ENCODE results near the gene BCAP31.
"Not testable (repeated sequence)": the region's sequence is repeated elsewhere in the genome, so short reads cannot be mapped to it uniquely, and the experiment has no call there.

Gene BCAP31

DNA sequence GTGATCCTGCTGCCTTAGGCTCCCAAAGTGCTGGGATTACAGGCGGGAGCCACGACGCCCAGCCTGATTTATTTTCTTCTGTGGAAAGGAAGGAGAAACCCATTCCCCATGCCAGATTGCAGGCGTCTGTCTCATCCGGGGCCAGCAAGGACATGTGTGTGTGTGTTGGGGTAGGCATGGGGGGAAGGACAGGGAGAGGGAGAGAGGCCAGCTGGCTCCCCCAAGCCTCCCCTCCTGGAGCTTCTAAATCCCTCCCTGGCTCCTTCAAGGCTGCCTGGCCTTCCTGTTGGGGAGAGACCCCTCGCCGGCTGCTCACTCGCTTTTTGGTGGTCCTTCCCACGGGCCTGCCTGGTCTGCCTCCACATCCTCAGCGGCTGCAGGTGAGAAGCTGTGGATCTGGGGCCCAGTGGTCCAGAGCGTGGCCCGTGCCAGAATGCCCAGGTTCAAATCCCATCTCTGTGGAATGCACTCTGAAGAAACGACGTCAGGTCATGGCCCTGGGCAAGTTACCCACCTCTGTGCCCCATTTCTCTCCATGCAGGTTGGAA is 38.5 kb upstream of the BCAP31 start:
- no peak for DNase-seq

DNA sequence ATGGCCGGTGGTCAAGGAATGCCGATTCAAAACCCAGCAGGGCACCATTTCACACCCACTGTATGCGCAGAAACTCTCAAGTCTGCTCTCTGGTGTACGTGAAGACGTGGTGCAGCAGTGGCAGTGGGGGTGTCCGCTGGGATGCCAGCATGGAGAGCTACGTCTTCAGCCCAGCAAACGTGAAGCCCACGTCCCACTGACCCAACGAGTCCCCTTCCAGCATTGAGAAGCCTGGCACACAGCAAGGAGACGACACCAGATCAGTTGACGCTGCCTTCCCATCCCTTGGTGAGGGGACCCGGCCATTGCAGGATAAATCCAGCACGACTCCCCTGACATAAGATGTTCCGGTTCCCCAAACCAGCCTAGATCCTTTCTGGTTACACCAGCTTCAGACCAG is 37.7 kb upstream of the BCAP31 start:
- DNase-seq, result no peak

DNA sequence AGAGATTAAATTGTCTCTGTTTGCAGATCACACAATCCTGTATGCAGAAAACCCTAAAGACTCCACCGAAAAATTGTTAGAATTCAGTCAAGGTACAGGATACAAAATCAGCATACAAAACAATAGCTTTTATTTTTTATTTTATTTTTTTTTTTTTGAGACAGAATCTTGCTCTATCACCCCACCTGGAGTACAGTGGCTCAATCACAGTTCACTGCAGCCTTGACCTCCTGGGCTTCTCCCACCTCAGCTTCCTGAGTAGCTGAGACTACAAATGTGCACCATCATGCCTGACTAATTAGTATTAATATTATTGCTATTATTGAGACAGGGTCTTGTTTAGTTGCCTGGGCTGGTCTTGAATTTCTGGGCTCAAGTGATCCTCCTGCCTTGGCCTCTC is 30.9 kb upstream of the BCAP31 start:
- no peak for DNase-seq

DNA sequence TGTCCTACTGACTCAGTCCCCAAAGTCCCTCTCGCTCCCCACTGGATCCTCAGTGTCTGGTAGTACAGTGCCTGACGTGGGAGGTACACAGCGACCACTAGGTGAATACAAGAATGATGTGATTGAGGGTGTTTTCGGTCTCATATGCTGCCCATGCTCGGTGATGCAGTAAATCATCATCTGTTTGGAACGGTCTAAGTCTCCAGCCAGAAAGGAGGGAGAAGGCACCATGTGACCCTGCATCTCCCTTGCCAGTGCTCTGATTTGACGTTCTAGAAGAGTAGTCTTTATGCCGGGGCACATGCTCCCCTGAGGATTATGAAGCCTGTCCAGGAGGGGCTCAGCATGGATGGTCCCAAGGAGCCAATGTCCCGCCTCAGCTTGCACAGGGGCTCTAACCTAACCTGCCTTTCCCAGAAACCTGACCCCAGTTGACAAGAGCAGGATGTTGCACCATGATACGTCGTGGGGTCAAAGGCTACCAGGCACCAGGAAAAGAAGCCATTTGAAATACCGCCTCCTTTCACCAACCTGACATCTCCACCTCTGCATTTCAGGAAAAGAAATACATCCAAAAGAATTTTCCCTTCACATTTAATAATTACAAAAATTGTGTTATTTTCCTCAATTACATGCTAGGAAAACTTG is 26.1 kb upstream of the BCAP31 start:
- no peak for DNase-seq

DNA sequence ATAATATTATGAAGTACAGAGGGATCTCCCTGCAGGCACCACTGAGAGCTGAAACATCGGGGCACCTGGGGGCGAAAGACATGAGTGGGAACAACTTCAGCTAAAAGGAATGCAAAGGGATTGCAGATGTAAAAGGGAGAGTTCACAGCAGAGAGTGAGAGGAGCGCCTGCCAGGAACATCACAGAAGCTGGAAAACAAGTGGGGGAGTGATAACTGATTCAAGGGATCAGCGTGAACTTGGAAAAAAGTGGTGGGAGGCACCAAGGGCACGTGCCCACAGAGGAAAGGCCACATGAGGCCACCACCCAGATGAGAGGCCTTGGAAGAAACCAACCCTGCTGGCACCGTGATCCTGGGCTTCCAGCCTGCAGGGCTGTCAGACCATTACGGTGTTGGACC is 24.8 kb upstream of the BCAP31 start:
- not testable (repeated sequence) for DNase-seq

DNA sequence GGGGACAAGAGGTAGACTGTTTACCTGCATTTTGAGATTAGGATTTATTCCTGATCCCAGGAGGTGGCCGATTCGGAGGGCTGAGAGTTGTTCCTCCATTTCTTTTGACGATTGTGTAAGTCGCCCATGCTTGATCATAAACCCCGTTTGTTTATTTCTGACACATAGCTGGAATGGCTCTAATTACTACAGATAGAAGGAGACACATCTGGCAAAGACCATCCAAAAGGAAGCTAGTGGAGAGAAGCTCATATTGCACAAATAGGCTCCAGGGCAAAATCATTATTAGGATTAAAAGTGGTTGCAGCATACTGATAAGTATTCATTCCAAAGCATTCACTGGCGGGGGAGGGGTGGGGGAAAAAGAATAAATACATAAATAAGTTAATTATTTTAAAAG is 22.8 kb upstream of the BCAP31 start:
- DNase-seq, result not testable (repeated sequence)

DNA sequence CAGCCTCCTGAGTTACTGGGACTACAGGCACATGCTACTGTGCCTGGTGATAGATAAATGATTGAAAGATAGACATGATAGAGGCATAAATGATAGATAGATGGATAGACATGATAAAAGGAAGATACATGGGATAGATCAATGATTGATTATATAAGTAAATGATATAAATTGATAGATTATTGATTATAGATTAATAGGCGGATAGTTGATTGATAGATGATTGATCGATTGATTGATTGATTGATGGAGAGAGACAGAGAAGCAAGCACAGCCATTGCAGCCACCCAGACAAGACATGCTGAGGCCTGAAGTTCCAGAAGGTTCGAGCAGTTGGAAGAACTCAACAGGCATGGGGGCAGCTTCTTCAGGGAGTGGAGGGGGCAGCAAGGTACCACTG is 22.2 kb upstream of the BCAP31 start:
- DNase-seq, result no peak

DNA sequence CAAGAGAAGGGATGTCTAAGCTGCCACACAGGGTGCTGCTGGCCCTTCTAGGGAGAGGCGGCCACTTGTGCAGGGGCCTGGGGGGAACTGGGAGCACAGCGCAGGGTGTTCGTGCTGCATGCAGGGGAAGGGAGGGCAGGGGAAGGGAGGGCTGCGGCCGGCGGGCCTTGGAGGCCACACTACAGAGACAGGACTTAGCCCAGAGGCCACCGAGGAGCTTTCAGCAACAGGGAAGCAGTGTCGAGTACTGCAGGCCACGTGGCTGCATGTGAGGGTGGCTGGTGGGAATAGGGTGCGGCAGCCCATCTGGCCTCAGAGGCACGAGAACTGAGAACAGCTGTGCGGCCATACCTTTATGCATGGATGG is 20.9 kb upstream of the BCAP31 start:
- not testable (repeated sequence) for DNase-seq

DNA sequence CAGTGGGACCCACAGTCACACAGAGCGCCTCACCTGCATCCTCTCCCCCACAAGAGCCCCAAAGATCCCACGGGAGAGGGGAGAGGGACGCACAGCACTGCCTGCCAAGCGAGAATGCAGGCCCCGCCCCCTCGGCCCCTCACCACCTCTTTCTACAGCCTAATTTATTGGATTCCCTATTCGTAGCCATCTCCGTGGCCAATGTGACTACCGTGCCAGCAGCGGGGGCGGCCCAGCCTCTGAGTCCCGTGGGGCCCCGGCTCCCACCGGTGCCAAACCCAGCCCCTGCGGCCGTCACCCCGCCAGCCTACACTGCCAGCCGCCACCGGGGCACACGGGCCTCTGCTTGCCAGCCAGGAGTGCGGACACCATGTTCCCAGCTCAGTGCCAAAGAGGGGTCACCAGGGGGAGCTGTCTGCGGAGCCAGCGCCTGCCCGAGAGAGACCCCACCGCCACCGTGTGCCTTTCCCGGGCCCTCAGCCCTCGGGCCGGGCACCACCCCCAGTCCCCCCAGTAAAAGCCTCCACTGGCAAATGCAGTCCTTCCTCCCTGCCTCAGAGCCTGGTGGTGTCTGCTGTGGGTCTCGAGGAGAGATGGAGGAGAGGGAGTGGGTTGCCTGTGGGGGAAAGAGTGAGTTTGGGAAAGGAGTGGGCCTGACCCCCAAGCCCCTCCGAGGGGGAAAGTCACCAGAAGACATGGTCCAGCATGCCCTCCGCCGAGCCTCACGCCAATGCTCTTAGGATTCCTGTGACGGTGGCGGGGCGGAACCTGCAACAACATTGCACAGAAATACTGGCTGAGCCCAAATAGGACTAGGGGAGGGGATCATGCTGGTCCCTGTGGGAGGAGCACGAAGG is 20.3 kb upstream of the BCAP31 start:
- no peak for DNase-seq

DNA sequence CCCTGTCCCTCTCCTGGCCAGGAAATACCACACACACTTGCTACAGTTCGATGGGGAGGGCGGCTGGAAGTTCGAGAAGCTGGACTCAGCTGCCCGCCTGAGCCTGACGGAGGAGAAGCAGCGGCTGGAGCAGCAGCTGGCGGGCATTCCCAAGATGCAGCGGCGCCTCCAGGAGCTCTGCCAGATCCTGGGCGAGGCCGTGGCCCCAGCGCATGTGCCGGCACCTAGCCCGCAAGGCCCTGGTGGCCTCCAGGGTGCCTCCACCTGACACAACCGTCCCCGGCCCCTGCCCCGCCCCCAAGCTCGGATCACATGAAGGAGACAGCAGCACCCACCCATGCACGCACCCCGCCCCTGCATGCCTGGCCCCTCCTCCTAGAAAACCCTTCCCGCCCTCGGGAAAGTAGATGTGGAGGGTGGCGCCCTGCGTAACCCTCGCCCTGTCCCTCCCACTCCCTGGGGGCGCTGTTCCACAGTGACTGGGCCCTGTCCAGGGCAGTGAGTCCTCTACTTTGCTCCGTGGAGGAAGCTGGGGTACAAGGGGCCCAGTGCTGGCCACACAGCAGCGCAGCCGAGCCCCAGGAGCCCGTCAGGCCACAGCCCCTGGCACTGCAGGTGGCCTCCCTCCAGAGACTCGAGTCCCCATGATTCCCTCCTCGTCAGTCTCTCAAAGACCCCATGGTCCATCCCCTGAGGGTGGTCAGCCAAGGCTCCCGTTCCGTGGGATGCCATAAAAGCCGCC is 19.5 kb upstream of the BCAP31 start:
- DNase-seq, result not testable (repeated sequence)

DNA sequence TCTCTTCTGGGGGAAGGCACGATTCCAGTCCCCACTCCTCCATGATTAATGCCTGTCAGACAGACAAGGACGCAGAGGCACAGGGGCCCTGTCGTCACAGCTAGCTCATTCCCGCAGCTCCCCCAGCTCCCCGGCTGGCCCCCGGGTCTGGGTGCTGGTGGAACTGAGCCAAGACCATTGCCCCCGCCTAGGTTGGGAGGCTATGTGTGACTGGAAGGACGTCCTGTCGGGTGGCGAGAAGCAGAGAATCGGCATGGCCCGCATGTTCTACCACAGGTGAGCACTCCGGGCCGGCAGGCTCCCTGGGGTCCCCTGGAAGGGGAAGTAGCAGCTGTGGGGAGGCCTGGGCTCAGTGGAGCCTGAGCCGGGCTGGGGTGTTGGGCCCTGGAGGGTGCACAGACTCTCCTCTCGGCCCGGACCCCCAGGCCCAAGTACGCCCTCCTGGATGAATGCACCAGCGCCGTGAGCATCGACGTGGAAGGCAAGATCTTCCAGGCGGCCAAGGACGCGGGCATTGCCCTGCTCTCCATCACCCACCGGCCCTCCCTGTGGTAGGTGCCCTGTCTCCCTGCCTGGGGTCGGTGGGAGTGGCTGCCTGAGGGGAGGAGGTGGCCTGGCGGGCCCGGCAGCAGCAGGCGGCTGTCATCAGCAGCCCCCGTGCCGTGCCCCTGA is 18.7 kb upstream of the BCAP31 start:
- not testable (repeated sequence) for DNase-seq

DNA sequence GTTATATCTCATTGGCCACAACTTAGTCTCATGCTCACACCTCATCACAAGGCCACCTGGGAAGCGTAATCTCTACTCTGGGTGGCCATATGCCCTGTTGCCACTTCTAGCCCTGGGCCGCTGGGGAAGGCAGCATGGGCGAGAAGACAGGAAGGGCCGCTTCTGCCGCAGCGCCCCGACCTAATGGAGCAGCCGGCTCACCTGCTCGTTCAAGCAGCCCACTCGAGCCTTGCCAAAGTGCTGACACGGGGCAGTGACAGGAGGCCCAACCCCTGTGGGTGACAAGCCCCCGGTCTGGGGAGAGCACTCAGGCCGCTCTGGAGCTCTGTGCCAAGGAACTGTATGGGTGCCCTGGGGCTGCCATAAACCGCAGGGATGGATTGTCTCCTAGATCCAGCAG is 17.9 kb upstream of the BCAP31 start:
- not testable (repeated sequence) for DNase-seq

DNA sequence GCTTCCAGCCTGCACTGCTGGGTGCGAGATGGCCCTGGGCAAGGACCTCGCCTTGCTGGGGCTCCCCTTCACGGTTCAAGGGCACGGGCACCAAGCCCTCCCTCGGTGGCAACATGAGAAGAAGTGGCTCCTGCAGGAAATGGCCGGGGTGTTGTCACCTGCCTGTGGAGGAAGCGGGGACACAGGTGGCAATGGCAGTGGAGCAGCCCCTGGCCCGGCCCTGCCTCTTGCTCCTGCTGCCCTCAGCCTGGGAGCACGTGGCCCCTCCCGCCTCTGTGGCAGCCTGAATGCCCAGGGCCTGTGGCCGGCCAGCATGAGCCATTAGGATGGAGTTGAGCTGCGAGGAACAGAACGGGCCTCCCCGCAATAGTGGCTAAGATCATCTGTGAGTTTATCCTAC is 17.3 kb upstream of the BCAP31 start:
- no peak for DNase-seq

DNA sequence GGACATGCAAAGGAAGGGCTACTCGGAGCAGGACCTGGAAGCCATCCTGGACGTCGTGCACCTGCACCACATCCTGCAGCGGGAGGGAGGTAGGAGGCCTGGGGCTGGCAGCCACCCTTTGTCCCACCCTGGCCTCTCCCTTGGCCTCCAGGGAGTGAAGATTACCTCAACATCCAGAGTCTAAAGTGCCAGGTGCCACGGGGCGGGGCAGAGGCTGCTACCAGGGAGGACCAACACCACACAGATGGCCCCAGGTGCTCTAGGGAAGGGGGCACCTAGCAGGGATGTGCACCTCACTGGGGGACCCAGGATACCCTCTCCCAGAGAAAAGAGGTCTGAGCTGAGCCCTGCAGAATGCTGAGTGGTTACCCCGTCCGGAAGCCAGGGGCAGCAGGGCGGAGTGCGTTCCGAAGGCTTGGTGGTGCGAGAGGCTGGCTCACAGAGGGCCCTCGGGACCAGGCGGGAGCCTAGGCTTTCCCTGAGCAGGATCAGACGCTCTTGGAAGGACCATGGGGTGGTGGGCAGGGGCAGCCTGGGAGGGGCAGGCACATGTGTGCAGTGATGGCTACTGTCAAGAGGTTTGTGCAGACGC is 16.5 kb upstream of the BCAP31 start:
- DNase-seq, result no peak

DNA sequence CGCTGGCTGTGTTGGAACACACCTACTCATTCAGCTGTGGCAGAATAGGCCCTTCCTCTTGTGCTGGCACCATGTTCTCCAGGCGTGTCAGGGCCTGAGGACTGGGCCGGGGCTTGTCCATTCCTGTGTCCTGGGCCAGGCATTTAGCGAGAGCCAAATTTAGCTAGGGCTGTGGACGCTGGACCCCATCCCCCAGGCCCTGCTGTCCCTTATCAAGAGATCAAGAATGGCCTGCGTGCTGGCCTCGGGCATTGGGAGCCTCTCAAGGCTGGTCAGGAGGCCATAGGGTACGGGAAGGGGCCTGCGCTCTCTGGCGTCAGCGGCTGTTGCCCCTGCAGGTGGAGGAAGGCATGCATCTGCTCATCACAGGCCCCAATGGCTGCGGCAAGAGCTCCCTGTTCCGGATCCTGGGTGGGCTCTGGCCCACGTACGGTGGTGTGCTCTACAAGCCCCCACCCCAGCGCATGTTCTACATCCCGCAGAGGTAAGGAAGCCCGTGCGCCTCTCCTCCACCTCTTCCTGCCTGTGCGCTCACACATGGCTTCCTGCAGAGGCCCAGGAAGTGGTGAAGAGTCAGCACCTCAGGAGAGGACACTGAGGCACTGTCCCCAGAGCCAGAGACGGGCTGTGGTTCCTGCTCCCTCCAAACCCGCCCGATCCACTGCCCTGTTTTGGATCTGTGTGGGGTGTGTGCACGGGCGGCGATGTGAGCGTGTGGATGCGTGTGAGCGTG is 15.7 kb upstream of the BCAP31 start:
- no peak for DNase-seq

DNA sequence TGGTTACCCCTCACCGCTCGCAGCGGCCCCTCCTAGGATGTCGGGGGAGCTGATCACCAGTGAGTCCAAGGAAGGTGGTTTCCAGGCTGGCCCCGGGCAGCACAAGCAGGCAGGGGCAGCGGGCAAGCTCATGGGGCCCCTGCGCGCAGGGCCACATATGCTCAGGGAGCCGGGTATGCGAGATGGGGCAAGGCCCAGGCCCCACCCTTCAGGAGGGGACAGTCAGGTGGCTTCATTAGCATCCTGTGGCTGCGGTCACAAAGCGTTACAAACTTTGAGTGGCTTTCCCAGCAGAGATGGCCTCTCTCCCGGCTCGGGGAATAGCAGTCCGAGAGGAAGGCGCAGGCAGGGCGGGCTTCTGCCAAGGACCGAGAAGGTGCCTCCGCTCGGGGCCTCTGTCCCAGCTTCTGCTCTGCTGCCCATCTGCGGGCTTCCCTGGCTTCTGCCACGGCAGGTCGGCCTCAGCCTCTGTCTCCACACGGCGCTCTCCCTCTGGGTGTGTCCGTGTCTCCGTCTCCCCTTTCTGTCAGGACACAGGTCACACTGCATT is 13.9 kb upstream of the BCAP31 start:
- DNase-seq, result no peak

DNA sequence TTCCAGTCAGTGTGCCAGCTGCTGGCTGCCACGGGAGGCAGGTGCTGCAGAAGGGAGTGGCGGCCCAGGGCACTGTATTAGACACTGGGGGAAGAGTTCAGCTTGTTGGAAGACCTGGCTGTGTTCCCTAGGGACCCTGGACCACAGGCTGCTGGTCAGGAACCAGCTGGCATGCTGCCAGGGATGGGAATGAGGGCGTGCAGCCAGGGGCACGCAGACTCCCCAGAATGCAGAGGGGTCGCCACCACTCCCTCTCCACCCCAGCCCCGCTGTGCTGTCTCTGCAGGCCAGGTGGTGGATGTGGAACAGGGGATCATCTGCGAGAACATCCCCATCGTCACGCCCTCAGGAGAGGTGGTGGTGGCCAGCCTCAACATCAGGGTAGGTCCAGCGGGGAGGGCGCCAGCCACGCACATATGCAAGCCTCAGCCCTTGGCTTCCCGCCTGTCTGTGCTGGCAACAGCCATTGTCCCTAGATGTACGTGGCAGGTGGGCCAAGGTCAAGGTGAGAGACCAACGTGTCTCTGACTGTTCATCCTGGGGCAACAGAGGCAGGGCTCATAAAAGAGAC is 12.8 kb upstream of the BCAP31 start:
- no peak for DNase-seq

DNA sequence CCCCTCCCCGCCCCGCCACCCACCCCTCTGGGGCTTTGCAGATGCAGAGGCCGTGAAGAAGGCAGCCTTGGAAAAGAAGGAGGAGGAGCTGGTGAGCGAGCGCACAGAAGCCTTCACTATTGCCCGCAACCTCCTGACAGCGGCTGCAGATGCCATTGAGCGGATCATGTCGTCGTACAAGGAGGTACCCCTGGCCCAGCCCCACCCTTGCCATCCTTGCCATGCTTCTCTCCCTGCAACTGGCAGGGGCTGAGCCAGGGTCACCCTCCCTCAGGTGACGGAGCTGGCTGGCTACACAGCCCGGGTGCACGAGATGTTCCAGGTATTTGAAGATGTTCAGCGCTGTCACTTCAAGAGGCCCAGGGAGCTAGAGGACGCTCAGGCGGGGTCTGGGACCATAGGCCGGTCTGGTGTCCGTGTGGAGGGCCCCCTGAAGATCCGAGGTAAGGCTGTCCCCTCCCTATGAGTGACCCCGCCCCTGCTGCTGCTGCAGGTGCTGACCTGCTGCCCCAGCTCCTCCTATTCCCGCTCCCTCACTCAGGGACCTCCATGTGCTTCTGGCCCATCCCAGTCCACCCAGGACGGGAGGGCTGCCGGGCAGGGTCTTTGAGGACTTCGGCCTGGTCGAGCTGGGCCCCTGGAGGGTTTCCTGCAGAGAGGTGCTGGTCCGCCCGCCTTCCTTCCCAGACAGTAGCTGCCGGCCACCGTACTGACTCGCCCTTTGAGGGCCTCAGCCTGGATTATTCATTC is 12.1 kb upstream of the BCAP31 start:
- DNase-seq, result no peak

DNA sequence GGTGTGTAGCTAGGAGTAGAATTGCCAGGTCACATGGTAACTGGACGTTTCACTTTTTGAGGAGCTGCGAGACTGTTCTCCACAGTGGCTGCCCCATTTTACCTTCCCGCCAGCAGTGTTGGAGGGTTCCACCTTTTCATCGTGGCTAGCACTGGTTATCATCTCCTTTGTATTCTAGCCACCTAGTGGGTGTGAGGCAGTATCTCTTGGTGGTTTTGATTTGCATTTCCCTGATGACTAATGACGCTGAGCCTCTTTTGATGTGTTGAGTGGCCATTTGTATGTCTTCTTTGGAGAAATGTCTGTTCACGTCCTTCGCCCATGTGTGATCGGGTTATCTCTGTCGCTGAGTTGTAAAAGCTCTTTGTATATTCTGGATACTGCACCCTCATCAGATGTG is 11.1 kb upstream of the BCAP31 start:
- DNase-seq, result no peak

DNA sequence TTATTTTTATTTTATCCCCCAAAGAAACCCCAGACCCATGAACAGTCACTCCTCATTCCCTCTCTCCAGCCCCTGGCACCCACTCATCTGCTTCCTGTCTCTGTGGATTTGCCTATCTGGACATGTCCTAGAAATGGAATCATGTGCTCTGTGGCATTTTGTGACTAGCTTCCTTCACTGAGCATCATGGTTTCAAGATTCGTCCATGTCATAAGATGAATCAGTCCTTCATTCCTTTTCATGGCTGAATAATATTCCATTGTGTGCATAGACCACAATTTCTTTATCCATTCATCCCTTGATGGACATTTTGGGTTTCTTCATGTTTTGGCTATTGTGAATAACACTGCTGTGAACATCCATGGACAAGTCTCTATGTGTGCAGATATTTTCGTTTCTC is 10.7 kb upstream of the BCAP31 start:
- no peak for DNase-seq

Measured in GOT3 (cell line).